NCI-H146 (cell line): ENCODE measurements around the gene TTC28.
"Not testable (repeated sequence)": the region's sequence is repeated elsewhere in the genome, so short reads cannot be mapped to it uniquely, and the experiment has no call there.

ENCODE experiments used
- DNase-seq: peaks from one replicate; lab custom pipeline; 2025; lab: John Stamatoyannopoulos, UW

The TTC28 gene

GRCh38 chr22:28407645-28408044 lies 272.0 kb downstream of the TTC28 start:
- DNase-seq: no peak

- no peak for DNase-seq
These were observed 273.4 kb downstream of the TTC28 start for GRCh38 chr22:28406246-28406645.

GRCh38 chr22:28405588-28405987 lies 274.1 kb downstream of the TTC28 start:
- DNase-seq: no peak

- DNase-seq: no peak
These were observed 277.1 kb downstream of the TTC28 start for GRCh38 chr22:28402539-28402938.

GRCh38 chr22:28402060-28402459 lies 277.6 kb downstream of the TTC28 start:
- no peak for DNase-seq

GRCh38 chr22:28398981-28399380 lies 280.7 kb downstream of the TTC28 start:
- no peak for DNase-seq

- no peak for DNase-seq
These were observed 281.3 kb downstream of the TTC28 start for GRCh38 chr22:28398355-28398754.

- DNase-seq: no peak
These were observed 282.3 kb downstream of the TTC28 start for GRCh38 chr22:28397306-28397705.

GRCh38 chr22:28395920-28396753 lies 283.5 kb downstream of the TTC28 start:
- DNase-seq: no peak

GRCh38 chr22:28395520-28395919 lies 284.1 kb downstream of the TTC28 start:
- no peak for DNase-seq

- DNase-seq: no peak
These were observed 285.0 kb downstream of the TTC28 start for GRCh38 chr22:28394513-28395110.

GRCh38 chr22:28381429-28382167 lies 298.0 kb downstream of the TTC28 start:
- no peak for DNase-seq

GRCh38 chr22:28379951-28380350 lies 299.7 kb downstream of the TTC28 start:
- DNase-seq: no peak

GRCh38 chr22:28379075-28379779 lies 300.4 kb downstream of the TTC28 start:
- DNase-seq: no peak

GRCh38 chr22:28375761-28376534 lies 303.7 kb downstream of the TTC28 start:
- no peak for DNase-seq

- no peak for DNase-seq
These were observed 305.8 kb downstream of the TTC28 start for GRCh38 chr22:28373831-28374230.

- no peak for DNase-seq
These were observed 309.8 kb downstream of the TTC28 start for GRCh38 chr22:28369854-28370253.

- DNase-seq: peak; percentile 82
These were observed 312.8 kb downstream of the TTC28 start for GRCh38 chr22:28366856-28367255.

GRCh38 chr22:28365371-28365770 lies 314.3 kb downstream of the TTC28 start:
- no peak for DNase-seq

GRCh38 chr22:28364105-28364504 lies 315.5 kb downstream of the TTC28 start:
- not testable (repeated sequence) for DNase-seq

- DNase-seq: no peak
These were observed 318.7 kb downstream of the TTC28 start for GRCh38 chr22:28360939-28361338.
